A673 (cell line): ENCODE results near the gene DLK1. TPM values are rescaled to one million over a fixed set of nuclear protein-coding genes. Genes with fewer than 3 reads are reported as not detected.

ENCODE experiments used
- BruUV-seq: library from RNA; stranded (reverse); fragments of 400-500 nt; replicated peaks from 2 replicates; lab custom pipeline; 2021; lab: Mats Ljungman, UMichigan
- CTCF ChIA-PET: fragments of 300-600 bp; sonication (Branson Sonifier 250); formaldehyde crosslinking; loops from one replicate; lab custom pipeline; 2022; ENCODE audit warnings: antibody characterized with exemption; lab: Charles Lee
- POLR2A ChIA-PET: fragments of 300-600 bp; sonication (Branson Sonifier 250); formaldehyde crosslinking; loops from one replicate; lab custom pipeline; 2022; ENCODE audit warnings: antibody characterized with exemption; ENCODE audit not compliant: low non-redundant PET; lab: Charles Lee
- DNase-seq: peaks from one replicate; pipeline ENCODE4 v3.0.0-alpha.2; 2015; ENCODE audit warnings: low spot score
- H3K27ac ChIP-seq: fragments of 200-600 bp; sonication (generic); 2 replicates; pipeline ENCODE4 v1.5.1; 2016; ENCODE audit warnings: mixed run types, low read depth, mild to moderate bottlenecking, mixed read lengths, antibody characterized with exemption, low read length; ENCODE audit not compliant: poor library complexity, severe bottlenecking
- H3K27me3 ChIP-seq: fragments of 200-600 bp; sonication (generic); replicated peaks from 2 replicates; pipeline ENCODE4 v1.6.1; 2017; ENCODE audit warnings: mixed run types, low read depth, mild to moderate bottlenecking, mixed read lengths, antibody characterized with exemption, low read length; ENCODE audit not compliant: insufficient read depth, poor library complexity
- H3K36me3 ChIP-seq: fragments of 200-600 bp; sonication (generic); 2 replicates; pipeline ENCODE4 v1.6.1; 2016; ENCODE audit warnings: mixed run types, mild to moderate bottlenecking, mixed read lengths, antibody characterized with exemption, low read length; ENCODE audit not compliant: insufficient read depth, poor library complexity, severe bottlenecking
- H3K4me1 ChIP-seq: fragments of 200-600 bp; sonication (generic); 2 replicates; pipeline ENCODE4 v1.6.1; 2017; ENCODE audit warnings: mixed run types, mild to moderate bottlenecking, mixed read lengths, antibody characterized with exemption, low read length; ENCODE audit not compliant: insufficient read depth, poor library complexity, severe bottlenecking
- H3K4me3 ChIP-seq: fragments of 200-600 bp; sonication (generic); 2 replicates; pipeline ENCODE4 v1.5.1; 2016; ENCODE audit warnings: low read depth, mixed run types, mild to moderate bottlenecking, mixed read lengths, low read length; ENCODE audit not compliant: poor library complexity, severe bottlenecking
- H3K9me3 ChIP-seq: fragments of 200-600 bp; sonication (generic); 2 replicates; pipeline ENCODE4 v1.6.1; 2016; ENCODE audit warnings: mixed run types, low read depth, mild to moderate bottlenecking, mixed read lengths, antibody characterized with exemption, low read length; ENCODE audit not compliant: poor library complexity, severe bottlenecking
- CTCF ChIP-seq: fragments of 300-800, 200-600 bp; sonication (generic); conservative IDR thresholded peaks from 2 replicates; pipeline ENCODE4 v1.5.1; 2017; ENCODE audit warnings: low read depth, mild to moderate bottlenecking, antibody characterized with exemption, low read length, moderate library complexity, mixed read lengths
- EZH2 ChIP-seq: fragments of 200-600 bp; sonication (generic); IDR thresholded peaks from 2 replicates; pipeline ENCODE4 v1.6.1; 2017; ENCODE audit warnings: borderline replicate concordance, low read depth, mild to moderate bottlenecking, mixed read lengths, antibody characterized with exemption, low read length; ENCODE audit not compliant: poor library complexity, severe bottlenecking
- intact Hi-C: fragments of 100-400 bp; cut with micrococcal nuclease; formaldehyde crosslinking; loops from one replicate; pipeline ENCODE4 v1.10.0; 2022; ENCODE audit not compliant: unreplicated experiment
- total RNA-seq: library from RNA; stranded (reverse); gene quantifications from 2 replicates; pipeline ENCODE4 v1.2.3, GENCODE V29; 2021

DLK1 gene
- total RNA-seq, 1 experiment from 2014 or later: not detected

DNA sequence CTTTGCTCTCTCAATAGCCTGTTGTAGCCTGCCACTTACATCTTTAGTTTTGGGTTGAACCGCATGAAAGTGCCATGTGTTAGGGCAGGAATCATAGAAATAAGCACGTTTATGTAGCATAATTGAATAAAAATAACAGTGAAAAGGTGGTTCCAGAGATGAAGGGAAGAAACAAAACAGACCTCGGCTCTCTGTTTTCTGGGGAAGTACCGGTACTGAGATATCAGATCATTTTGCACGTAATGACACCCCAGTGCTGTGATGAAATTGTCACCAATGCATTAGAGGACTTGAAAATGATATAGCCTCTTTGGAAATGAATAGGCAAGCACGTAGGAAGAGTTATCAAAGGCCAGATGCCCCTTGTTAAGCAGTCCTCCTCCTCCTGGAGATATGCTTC, 42.5 kb upstream of the DLK1 start:
- intact Hi-C loops: no loop called here
- peaks cover 9% of the 10 kb centered on the region for H3K4me1 ChIP-seq
- BruUV-seq: no TSS peak
- POLR2A ChIA-PET: no interaction called here
- no peak overlapping the region for H3K27ac ChIP-seq
- no peak for DNase-seq
- no peaks in the 10 kb centered on the region for H3K9me3 ChIP-seq
- no peaks in the 10 kb centered on the region for H3K36me3 ChIP-seq
- CTCF ChIA-PET: interaction anchor here (1.1 kb wide), 1 partner anchor 39 kb away, joined by 3 read pairs; no protein-coding TSS in a partner anchor
- H3K27me3 ChIP-seq: no peaks in the 10 kb centered on the region
- TF ChIP-seq CTCF (no peak), EZH2 (no peak)
- no peak overlapping the region for H3K4me3 ChIP-seq

DNA sequence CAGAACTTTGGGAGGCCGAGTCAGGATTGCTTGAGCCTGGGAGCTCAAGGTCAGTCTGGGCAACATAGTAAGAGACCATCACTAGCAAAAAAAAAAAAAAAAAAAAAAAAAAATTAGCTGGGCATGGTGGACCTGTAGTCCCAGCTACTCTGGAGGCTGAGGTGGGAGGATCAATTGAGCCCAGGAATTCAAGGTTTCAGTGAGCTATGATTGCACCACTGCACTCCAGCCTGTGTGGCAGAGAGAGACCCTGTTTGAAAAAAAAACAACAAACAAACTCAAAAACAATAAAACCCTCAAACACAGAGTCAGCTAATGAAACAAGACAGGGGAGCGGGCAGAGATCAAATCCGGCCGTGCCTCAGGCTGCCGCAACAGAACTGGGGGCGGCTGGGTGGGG, 41.7 kb upstream of the DLK1 start:
- no peaks in the 10 kb centered on the region for H3K27me3 ChIP-seq
- POLR2A ChIA-PET: interaction anchor here (0.6 kb wide), 1 partner anchor 307 kb away, joined by 13 read pairs; no protein-coding TSS in a partner anchor
- BruUV-seq: no TSS peak
- CTCF ChIA-PET: interaction anchor here (1.1 kb wide), 1 partner anchor 39 kb away, joined by 3 read pairs; no protein-coding TSS in a partner anchor
- H3K4me3 ChIP-seq: no peak overlapping the region
- no peak for TF ChIP-seq EZH2
- TF ChIP-seq CTCF: no peak
- peaks cover 12% of the 10 kb centered on the region for H3K4me1 ChIP-seq
- no peak for DNase-seq
- intact Hi-C loops: no loop called here
- no peak overlapping the region for H3K27ac ChIP-seq
- no peaks in the 10 kb centered on the region for H3K9me3 ChIP-seq
- no peaks in the 10 kb centered on the region for H3K36me3 ChIP-seq

DNA sequence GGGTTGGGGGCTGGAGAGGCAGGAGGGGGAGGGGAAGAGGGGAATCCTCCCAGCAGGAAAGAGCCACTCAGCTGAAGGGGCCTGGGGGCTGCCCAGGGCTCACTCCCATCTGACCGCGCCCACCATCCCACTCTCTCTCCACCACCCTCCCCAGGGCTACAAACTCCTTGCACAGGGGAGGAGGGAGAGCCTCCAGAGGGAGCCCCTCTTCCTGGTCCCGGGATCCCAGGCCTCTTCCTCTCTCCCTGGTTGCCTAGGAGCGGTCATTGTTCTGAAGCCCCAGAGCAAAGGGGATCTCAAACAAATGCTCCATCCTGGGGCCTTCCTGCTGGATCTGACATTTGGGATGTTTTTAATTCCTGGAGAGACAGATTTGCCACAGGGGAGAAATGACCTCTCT, 39.8 kb upstream of the DLK1 start:
- no peak overlapping the region for H3K27ac ChIP-seq
- no peak overlapping the region for H3K4me3 ChIP-seq
- H3K36me3 ChIP-seq: no peaks in the 10 kb centered on the region
- no peaks in the 10 kb centered on the region for H3K9me3 ChIP-seq
- BruUV-seq: no TSS peak
- ChIA-PET CTCF (no interaction called here), POLR2A (no interaction called here)
- intact Hi-C loops: no loop called here
- DNase-seq: no peak
- no peak for TF ChIP-seq CTCF
- no peak for TF ChIP-seq EZH2
- peaks cover 20% of the 10 kb centered on the region for H3K4me1 ChIP-seq
- no peaks in the 10 kb centered on the region for H3K27me3 ChIP-seq
